ENCODE measurements around the gene CYP2W1.
"Not testable (repeated sequence)": the region's sequence is repeated elsewhere in the genome, so short reads cannot be mapped to it uniquely, and the experiment has no call there.

Gene CYP2W1

DNA sequence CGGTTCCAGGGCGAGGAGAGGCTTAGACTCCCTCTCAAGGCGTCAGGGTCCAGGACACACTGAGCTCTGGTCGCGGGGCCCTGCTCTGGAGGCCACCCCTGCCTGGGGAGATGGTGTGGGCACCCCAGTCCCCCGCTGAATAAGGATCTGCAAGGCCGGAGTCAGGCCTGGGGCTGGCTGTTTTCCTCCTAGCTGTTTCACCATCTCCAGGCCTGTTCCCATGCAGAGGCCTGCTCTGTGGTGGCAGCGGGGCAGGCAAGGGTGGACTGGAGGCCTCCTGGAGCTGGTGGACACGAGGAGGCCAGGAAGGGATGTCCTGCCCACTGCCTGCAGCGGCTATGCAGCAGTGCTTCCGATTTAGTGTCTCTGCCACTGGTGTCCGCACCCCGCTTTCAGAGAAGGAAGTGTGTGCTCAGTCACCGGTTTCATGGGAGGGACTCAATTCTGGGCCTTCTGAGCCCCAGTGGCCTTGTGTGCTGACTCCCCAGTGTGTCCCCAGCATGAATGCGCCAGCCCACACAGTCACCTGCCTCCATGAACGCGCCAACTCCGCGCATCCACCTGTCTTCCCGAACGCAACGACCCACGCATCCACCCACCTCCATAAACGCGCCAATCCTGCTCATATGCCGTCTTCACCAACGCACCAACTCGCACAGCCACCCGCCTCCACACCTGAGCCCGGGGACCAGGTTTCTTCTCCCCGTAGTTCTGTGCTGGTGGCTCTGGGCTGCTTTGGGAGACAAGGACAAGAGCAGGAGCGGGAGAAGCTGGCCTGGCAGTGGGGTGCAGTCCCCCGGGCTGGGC, 46.9 kb downstream of the CYP2W1 start:
- DNase-seq = no peak

DNA sequence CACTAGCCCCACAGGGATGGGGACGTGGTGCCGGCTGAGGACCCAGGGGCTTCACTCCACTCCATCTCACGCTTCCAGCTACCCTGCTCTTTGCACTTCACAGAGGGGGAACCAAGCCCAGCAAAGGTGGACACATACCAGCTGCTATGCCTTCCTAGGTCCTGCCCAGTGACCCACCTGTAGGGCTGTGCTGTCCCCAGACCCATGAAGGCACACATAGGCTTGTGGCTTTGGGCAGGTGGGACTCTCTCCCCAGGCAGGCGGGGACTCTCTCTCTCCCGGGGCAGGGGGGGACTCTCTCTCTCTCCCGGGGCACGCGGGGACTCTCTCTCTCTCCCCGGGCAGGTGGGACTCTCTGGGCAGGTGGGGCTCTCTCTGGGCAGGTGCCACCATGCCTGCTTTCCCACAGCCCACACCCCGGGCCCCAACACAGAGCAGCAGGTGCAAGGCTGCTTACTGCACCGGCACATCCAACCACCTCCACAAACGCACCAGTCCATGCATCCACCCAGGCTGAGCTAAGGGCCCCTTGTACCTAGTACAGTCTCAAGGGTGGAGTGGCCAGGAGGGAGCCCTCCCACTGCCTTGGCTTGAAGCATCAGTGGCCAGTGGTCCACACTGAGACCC, 47.6 kb downstream of the CYP2W1 start:
- DNase-seq = no peak

DNA sequence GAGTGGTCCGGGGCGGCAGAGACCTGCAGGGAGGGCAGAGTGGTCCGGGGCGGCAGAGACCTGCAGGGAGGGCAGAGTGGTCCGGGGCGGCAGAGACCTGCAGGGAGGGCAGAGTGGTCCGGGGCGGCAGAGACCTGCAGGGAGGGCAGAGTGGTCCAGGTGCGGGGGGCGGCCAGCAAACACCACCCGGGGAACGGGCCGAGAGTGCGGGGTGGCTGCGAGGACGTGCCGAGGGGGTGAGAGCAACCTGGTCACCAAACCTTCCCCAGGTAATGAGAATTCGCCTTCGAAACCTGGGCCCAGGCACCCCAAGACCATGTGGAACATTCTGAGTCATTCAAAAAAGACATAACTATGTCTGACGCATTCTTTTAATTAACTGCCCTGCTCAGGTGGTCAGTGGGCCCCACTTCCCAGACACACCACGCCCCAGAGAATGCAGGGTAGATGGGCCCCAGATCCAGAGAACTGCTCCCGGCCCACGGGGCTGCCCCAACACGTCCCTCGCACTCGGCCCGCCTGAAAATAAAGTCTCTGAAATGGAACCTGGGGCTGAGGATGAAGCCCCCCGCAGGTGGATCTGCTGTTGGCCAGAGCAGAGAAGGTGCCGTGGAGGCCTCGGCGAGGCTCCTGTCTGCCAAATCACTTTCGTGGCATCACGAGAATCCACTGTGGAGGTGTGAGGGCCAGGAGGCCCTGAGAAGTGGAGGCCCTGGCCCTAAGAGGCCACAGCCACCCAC, 48.9 kb downstream of the CYP2W1 start:
- DNase-seq = no peak

GRCh38 chr7:1032536-1033181, 49.7 kb downstream of the CYP2W1 start:
- no peak for DNase-seq

GRCh38 chr7:1033546-1034145, 50.7 kb downstream of the CYP2W1 start:
- no peak for DNase-seq

DNA sequence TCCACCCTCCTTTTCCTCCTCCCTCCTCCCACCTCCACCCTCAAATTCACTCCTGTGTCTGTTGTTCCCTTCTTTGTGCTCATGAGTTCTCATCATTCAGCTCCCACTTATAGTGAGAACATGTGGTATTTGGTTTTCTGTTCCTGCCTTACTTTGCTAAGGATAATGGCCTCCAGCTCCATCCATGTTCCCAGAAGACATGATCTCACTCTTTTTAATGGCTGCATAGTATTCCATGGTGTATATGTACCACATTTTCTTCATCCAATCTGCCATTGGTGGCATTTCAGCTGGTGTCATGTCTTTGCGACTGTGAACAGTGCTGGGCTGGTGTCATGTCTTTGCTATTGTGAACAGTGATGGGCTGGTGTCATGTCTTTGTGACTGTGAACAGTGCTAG, 51.8 kb downstream of the CYP2W1 start:
- not testable (repeated sequence) for DNase-seq

DNA sequence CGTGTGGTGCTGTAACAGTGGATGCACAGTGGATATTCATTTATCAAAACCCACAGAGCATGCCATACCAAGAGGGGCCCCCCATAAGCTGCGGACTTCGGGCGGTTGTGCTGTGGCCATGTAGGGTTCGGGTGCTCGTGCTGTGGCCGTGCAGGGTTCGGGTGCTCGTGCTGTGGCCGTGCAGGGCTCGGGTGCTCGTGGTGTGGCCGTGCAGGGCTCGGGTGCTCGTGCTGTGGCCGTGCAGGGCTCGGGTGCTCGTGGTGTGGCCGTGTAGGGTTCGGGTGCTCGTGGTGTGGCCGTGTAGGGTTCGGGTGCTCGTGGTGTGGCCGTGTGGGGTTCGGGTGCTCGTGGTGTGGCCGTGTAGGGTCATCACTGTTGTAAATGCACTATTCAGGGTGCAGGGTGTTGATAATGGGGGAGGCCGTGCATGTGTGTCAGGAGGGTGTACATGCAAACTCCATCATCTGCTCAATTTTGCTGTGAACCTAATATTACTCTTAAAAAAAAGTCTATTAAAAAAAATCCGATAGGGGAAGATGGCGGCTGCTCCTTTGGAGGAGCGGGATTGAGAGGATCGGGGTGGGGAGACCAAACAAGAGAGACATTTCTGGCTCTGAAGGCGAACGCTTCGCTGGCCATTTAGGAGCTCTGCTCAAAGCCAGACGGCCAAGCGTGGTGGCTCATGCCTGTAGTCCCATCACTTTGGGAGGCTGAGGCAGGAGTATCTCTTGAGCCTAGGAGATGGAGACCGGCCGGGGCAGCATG, 53.4 kb downstream of the CYP2W1 start:
- DNase-seq = not testable (repeated sequence)
